Femur (tissue), 1 donor: ENCODE data around the gene PPP2R3A.
"Not testable (repeated sequence)": the region's sequence is repeated elsewhere in the genome, so short reads cannot be mapped to it uniquely, and the experiment has no call there.

Experiments
- DNase-seq: peaks from one replicate; pipeline ENCODE4 v3.0.0-alpha.2; 2017

The PPP2R3A gene

GRCh38 chr3:136114421-136114820, 148.9 kb downstream of the PPP2R3A start:
- no peak for DNase-seq

- DNase-seq, result not testable (repeated sequence)
These were observed 153.8 kb downstream of the PPP2R3A start for GRCh38 chr3:136119332-136119731.

DNA sequence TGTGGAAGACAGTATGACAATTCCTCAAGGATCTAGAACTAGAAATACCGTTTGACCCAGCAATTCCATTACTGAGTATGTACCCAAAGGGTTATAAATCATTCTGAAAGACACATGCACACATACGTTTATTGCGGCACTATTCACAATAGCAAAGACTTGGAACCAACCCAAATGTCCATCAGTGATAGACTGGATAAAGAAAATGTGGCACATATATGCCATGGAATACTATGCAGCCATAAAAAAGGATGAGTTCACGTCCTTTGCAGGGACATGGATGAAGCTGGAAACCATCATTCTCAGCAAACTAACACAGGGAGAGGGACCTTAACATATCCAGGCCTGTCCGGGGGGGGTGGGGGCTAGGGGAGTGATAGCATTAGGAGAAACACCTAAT, 154.3 kb downstream of the PPP2R3A start:
- not testable (repeated sequence) for DNase-seq

DNA sequence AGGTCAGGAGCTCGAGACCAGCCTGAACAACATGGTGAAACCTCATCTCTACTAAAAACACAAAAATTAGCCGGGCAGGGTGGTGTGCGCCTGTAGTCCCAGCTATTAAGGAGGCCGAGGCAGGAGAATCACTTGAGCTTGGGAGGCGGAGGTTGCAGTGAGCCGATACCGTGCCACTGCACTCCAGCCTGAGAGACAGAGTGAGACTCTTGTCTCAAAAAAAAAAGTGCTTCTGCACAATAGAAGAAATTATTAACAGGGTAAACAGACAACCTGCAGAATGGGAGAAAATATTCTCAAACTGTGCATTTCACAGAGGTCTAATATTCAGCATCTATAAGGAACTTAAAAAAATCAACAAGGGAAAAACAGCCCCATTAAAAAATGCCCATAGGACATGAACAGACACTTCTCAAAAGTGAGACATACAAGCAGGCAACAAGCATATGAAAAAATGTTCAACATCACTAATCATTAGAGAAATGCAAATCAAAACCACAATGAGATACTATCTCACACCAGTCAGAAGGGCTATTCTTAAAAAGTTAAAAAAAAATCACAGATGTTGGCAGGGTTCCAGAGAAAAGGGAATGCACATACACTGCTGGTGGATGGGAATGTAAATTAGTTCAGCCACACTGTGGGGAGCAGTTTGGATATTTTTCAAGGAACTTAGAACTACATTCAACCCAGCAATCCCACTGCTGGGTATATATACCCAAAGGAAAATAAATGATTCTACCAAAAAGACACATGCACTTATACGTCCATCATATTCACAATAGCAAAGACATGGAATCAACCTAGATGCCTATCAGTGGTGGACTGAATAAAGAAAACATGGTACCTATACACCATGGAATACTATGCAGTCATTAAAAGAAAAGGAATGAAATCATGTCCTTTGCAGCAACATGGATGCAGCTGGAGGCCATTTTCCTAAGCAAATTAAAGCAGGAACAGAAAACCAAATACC, 155.1 kb downstream of the PPP2R3A start:
- no peak for DNase-seq

- DNase-seq, result no peak
These were observed 156.5 kb downstream of the PPP2R3A start for GRCh38 chr3:136122006-136122405.

DNA sequence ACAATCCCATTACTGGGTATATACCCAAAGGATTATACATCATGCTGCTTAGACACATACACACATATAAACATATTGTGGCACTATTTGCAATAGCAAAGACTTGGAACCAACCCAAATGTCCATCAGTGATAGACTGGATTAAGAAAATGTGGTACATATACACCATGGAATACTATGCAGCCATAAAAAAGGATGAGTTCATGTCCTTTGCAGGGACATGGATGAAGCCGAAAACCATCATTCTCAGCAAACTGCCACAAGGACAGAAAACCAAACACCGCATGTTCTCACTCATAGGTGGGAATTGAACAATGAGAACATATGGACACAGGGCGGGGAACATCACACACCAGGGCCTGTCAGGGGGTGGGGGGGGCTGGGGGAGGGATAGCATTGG, 166.1 kb downstream of the PPP2R3A start:
- not testable (repeated sequence) for DNase-seq

DNA sequence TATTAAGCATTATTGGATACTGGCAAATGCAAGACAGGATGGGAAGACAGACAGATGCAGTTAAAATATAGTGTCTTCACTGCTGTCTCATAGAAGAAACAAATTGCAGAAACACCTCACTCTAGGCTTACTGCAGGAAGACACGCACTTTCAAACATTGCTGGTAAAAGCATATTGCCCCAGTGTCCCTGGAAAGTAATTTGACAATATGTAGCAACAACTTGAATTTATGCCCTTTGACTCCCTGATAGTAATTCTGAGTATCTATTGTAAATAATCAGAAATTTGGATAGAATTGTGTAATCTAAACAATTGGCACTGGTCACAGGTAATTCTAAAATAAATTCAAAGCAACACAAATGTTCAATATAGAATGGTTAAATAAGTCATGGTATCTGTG, 168.6 kb downstream of the PPP2R3A start:
- DNase-seq, result no peak

DNA sequence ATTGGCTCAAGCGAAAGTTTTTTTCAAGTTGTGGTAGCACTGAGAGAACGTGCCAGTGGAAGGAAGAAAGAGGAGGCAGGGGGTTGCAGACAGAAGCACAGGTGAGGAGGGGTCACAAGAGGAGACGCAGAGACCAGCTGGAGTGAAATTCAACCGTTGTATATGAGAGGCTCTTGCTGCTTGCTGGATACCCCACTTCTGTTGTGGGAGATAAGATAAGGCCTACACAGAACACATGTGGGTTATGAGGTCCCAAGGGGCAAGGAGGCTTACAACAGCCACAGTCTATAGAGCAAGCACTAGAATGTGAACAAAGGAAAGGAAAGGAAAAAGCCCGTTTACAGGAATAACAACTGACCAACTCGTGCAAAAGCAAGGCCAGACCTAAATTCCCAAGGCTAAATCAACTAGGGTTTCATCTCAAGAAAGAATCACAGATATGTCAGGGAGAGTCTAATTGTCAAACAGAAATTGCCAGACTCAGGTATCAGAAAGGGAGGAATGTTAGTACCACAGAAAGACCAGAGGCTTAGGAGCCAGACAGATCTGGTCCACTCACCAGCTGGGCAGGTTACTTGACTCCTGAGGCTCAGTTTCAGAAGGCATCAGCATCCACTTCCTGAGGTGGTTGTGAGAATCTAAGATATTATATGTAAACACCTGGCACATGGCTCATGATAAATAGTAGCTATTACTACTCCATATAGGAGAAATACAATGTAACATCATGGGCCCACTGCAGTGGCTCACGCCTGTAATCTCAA, 169.7 kb downstream of the PPP2R3A start:
- no peak for DNase-seq

DNA sequence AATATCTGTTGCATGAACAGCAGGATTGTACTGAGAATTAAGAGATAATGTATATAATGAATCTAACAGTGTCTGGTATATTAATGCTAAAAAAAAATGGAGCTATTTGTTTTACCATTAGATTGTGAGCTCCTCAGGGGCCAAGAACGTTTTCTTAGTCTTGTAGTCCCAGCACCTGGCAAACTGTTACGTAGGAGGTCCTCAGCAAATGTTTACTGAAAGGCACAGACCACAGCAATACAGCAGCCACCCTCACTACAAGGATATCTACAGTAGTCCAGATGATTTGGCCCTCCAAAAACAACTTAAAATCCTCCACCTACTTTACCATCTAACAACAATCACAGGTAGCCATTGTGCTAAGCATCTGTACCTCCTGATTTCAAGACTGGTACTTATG, 170.9 kb downstream of the PPP2R3A start:
- no peak for DNase-seq

- no peak for DNase-seq
These were observed 175.8 kb downstream of the PPP2R3A start for GRCh38 chr3:136141291-136141785.

DNA sequence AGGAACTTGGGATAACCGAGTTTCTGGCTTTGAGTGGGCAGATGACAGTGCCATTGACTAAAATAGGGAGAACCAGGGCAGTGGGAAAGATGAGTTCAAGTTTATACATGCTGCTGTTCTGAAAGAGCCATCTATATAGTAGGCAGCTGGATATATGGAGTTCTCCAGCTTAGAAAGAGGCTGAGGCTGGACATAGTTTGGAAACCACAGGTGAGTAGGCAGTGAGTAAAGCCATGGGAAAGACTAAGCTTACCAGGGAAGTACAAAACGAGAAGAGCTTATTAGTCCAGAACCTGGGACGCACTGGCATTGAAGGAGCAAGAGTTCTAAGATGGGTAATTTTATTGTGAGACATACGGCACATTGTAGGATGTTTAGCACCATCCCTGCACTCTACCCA, 176.4 kb downstream of the PPP2R3A start:
- DNase-seq, result no peak

DNA sequence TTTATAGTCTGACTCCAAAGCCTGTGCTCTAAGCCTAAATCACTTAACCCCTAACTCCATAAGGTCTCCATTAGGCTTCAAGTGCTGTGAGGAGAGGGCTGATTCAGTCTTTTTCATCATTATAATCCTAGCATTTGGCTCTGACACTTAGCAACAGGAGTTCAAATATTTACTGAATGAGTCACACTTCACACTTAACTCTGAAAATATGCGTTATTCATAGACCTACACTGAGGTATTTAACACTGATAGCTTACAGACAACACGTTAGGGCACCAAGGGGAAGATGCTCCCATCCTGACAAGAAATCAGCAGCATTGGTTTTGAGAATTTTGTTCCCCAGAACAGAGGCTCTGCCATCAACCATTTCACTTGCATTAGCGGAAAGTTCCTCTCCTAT, 177.1 kb downstream of the PPP2R3A start:
- DNase-seq, result no peak

DNA sequence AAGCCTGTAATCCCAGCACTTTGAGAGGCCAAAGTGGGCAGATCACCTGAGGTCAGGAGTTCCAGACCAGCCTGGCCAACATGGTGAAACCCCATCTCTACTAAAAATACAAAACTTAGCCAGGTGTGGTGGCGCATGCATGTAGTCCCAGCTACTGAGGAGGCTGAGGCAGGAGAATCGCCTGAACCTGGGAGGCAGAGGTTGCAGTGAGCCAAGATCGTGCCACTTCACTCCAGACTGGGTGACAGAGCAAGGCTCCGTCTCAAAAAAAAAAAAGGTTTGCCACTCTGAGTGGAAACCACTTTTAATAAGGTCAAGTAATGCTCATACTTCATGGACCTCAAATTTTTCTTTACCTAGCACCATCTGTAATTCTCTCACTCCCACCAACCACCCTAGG, 178.9 kb downstream of the PPP2R3A start:
- DNase-seq, result not testable (repeated sequence)

- DNase-seq, result no peak
These were observed 181.6 kb downstream of the PPP2R3A start for GRCh38 chr3:136146981-136147729.

DNA sequence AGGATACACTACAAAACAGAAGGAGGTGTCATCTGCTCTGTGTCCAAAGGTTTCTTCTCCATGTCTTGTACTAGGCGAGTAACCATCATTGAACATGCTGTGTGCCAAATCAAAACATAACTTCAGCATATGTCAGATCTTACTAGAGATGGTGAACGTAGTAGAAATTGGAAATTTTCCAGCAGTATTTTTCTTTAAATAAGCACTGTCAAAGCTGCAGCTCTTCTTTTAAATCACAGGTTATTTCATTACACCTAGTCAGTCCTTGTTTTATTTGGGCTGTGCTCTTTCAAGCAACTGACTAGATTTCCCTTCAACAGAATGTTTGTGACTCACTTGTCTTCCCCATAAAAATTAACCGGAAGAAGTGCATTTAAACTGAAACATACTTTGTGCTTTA, 184.1 kb downstream of the PPP2R3A start:
- DNase-seq, result no peak

- DNase-seq, result no peak
These were observed 185.7 kb downstream of the PPP2R3A start for GRCh38 chr3:136151219-136151618.

- DNase-seq, result no peak
These were observed 186.8 kb downstream of the PPP2R3A start for GRCh38 chr3:136152176-136152843.

DNA sequence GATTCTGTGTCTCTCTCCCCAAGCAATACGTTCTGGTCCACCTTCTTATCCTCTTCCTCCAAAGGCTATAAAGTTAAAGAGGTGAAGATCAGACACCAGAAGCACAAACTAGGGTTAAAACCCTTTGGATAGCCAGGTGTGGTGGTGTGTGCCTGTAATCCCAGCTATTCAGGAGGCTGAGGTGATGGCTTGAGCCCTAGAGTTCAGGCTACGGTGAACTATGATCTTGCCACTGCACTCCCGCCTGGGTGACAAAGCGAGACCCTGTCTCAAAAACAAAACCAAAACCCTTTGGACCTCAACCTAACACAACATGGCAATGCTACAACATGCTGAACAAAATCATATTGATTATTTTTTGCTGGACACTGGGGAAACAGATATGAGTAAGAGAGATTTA, 187.4 kb downstream of the PPP2R3A start:
- no peak for DNase-seq

- DNase-seq, result no peak
These were observed 196.0 kb downstream of the PPP2R3A start for GRCh38 chr3:136161516-136161915.

GRCh38 chr3:136162322-136162721, 196.8 kb downstream of the PPP2R3A start:
- no peak for DNase-seq

DNA sequence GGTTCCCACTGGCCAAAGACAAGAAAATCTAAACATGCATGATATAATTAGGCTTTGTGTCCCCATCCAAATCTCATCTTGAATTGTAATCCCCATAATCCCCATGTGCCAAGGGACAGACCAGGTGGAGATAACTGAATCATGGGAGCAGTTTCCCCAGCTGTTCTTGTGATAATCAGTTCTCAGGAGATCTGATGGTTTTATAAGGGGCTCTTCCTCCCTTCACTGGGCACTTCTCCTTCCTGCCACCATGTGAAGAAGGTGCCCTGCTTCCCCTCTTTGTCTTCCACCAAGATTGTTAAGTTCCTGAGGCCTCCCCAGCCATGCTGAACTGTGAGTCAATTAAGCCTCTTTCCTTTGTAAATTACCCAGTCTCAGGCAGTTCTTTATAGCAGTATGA, 198.1 kb downstream of the PPP2R3A start:
- DNase-seq, result not testable (repeated sequence)

GRCh38 chr3:136166507-136166906, 201.0 kb downstream of the PPP2R3A start:
- DNase-seq, result no peak
